ENCODE measurements around the gene CARD8. TPM values are rescaled to one million over a fixed set of nuclear protein-coding genes. Genes with fewer than 3 reads are reported as not detected.

The CARD8 gene, protein sequence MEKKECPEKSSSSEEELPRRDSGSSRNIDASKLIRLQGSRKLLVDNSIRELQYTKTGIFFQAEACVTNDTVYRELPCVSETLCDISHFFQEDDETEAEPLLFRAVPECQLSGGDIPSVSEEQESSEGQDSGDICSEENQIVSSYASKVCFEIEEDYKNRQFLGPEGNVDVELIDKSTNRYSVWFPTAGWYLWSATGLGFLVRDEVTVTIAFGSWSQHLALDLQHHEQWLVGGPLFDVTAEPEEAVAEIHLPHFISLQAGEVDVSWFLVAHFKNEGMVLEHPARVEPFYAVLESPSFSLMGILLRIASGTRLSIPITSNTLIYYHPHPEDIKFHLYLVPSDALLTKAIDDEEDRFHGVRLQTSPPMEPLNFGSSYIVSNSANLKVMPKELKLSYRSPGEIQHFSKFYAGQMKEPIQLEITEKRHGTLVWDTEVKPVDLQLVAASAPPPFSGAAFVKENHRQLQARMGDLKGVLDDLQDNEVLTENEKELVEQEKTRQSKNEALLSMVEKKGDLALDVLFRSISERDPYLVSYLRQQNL
- 100 to 1,000 TPM in 1 of 4 donors, 10 to 100 TPM in 3; 31.5 to 115 (median 39.2) TPM for total RNA-seq

DNA sequence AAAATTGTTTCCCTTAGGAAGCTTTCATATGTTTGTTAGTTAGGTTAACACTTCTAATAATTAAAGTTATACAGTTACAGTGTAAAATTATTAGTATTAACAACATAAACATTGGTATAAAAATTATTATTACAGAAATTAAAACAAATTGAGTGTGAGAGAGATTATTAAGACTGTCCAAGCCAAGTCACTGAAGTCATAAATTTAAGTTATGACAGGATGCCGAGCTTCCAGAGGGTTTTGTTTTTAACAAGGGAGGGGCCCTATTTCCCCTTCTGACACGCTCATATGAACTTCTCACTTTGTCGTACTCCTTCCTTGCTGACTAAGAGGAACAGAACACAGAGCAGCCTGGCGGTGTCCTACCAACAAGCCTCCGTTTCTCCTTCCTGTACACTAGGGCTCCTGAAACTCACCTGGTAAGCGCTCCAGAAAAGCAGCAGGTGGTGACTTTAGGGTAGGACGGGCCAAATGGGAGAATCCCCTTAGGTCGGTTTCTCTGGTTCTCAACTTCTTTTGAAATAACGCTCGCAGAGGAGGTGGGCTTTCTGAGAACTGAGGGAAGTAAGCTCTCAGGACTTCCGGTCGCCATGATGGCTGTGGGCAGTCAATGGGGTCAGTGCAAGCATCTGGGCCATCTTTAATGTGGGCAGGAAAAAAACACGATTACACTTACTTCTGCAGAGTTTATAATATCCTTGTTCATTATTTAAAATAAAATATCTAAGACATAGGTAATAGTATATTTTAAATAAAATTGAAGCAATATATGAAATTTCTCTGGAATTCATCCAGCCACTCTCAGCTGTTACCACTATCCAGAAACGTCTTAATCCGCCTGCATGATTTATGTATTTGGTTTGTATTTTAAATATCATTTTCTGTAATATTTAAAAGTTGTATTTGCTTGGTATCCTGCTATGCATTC lies at the start of gene CARD8:
Gene CARD8, minus strand, starts transcription at position 537 of the 928 bp plus-strand sequence. CDS start 14,892 bp downstream, outside the sequence.
- Histone ChIP-seq H3K27me3 (no peaks in the 10 kb centered on the region), H3K4me3 (peak within 1 kb of the TSS; percentile 48 to 74 (median 64)), H3K36me3 (no peaks in the 10 kb centered on the region), H3K9me3 (no peaks in the 10 kb centered on the region), H3K27ac (peak within 1 kb of the TSS; percentile 83 to 98 (median 90)), H3K4me1 (peaks cover 0 to 19% (median 4%) of the 10 kb centered on the region in 4 donors)
- TF ChIP-seq, protein P1, sequence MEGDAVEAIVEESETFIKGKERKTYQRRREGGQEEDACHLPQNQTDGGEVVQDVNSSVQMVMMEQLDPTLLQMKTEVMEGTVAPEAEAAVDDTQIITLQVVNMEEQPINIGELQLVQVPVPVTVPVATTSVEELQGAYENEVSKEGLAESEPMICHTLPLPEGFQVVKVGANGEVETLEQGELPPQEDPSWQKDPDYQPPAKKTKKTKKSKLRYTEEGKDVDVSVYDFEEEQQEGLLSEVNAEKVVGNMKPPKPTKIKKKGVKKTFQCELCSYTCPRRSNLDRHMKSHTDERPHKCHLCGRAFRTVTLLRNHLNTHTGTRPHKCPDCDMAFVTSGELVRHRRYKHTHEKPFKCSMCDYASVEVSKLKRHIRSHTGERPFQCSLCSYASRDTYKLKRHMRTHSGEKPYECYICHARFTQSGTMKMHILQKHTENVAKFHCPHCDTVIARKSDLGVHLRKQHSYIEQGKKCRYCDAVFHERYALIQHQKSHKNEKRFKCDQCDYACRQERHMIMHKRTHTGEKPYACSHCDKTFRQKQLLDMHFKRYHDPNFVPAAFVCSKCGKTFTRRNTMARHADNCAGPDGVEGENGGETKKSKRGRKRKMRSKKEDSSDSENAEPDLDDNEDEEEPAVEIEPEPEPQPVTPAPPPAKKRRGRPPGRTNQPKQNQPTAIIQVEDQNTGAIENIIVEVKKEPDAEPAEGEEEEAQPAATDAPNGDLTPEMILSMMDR (IDR thresholded peaks at IDR 0.05) = peak in 3 of 6 experiments; percentile 47 to 53 (median 48)
- TF ChIP-seq POLR2A (IDR thresholded peaks at IDR 0.05) = peak; percentile 56 to 65
- DNase-seq = peak; percentile 81 to 95 (median 92)

DNA sequence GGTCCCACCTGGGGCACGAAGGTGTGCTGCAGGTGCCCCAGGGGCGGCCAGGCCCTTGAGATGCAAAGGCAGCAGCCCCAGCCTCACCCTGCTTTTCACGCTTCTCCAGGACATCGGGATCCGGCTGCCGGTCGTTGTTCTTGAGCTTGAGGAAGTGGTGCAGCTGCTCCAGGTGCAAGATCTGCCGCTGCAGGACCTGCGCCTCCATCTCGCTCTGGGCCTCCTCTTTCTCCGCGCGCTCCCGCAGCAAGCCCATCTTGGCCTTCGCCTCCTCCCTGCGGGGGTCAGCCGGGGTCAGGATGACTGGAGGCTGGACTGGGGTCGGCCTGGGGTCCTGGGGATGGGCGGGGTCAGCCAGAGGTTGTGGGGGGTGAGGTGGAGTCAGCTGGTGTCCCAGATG lies 48.2 kb upstream of the CARD8 start:
- DNase-seq = no peak
- TF ChIP-seq POLR2A (IDR thresholded peaks at IDR 0.05) = no peak
- TF ChIP-seq, protein P1 (IDR thresholded peaks at IDR 0.05) = no peak
- Histone ChIP-seq H3K4me3 (no peak overlapping the region), H3K27ac (no peak overlapping the region), H3K36me3 (no peaks in the 10 kb centered on the region), H3K9me3 (no peaks in the 10 kb centered on the region), H3K27me3 (no peaks in the 10 kb centered on the region), H3K4me1 (no peaks in the 10 kb centered on the region)

DNA sequence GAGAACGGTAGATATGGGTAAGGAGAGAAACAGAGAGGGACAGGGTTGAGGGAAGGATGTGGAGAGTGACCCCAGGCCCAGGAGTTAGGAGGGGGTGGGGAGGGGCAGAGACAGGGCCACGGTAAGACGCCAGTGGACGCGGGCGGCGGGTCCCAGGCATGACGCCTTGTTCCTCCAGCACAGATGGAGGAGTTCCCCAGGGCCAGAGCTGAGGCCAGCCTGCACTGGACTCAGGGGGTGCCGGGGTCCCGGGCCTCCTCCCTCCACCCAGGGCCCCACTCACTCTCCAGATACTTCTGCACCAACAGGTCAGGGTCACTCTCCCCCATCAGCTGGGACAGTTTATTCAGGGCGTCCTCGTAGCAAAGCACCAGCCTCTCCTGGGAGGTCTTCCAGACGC lies 47.7 kb upstream of the CARD8 start:
- H3K36me3 ChIP-seq = no peaks in the 10 kb centered on the region
- no peak for TF ChIP-seq POLR2A (IDR thresholded peaks at IDR 0.05)
- TF ChIP-seq, protein P1 (IDR thresholded peaks at IDR 0.05) = no peak
- no peak overlapping the region for H3K27ac ChIP-seq
- no peak overlapping the region for H3K4me3 ChIP-seq
- no peaks in the 10 kb centered on the region for H3K27me3 ChIP-seq
- no peak for DNase-seq
- no peaks in the 10 kb centered on the region for H3K4me1 ChIP-seq
- no peaks in the 10 kb centered on the region for H3K9me3 ChIP-seq

DNA sequence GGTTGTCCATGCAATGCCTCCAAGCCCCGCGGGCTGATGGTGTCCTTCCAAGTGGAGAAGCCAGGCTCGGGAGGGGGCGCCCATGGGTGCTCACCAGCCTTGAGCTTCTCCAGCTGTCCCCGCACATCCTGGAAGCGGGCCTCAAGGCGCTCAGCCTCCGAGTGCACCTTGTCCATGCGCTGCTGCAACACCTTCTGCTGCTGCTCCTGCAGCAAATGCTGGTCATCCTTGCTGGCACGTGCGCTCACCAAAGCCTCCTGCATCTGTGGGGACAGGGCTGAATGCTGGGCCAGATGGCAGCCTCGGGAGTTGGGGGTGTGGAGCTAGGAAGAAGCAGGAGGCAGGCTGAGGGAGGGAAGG lies 46.9 kb upstream of the CARD8 start:
- no peak for DNase-seq
- Histone ChIP-seq H3K27me3 (no peaks in the 10 kb centered on the region), H3K4me1 (no peaks in the 10 kb centered on the region), H3K27ac (no peak overlapping the region), H3K4me3 (no peak overlapping the region), H3K36me3 (no peaks in the 10 kb centered on the region), H3K9me3 (no peaks in the 10 kb centered on the region)
- TF ChIP-seq, protein P1 (IDR thresholded peaks at IDR 0.05) = no peak
- TF ChIP-seq POLR2A (IDR thresholded peaks at IDR 0.05) = no peak

DNA sequence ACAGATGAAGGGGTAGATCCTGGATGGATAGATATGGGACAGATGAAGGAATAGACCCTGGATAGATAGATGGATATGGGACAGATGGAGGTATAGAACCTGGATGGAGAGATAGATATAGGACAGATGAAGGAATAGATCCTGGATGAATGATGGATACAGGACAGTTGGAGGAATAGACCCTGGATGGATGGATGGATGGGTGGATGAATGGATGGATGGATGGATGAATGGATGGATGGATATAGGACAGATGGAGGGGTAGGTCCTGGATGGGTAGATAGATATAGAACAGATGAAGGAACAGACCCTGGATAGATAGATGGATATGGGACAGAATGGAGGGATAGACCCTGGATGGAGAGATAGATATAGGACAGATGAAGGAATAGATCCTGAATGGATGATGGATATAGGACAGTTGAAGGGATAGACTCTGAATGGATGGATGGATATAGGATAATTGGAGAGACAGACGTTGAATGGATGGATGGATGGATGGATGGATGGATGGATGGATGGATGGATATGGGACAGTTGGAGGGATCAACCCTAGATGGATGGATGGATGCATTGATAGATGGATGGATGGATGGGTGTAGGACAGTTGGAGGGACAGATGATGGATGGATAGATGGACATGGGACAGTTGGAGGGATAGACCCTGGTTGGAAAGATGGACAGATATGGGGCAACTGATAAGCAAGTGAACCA lies 46.3 kb upstream of the CARD8 start:
- Histone ChIP-seq H3K4me3 (no peak overlapping the region), H3K4me1 (no peaks in the 10 kb centered on the region), H3K9me3 (no peaks in the 10 kb centered on the region), H3K27ac (no peak overlapping the region), H3K36me3 (no peaks in the 10 kb centered on the region), H3K27me3 (no peaks in the 10 kb centered on the region)
- DNase-seq = no peak
- no peak for TF ChIP-seq POLR2A (IDR thresholded peaks at IDR 0.05)
- TF ChIP-seq, protein P1 (IDR thresholded peaks at IDR 0.05) = no peak
